H9 (cell line): Measurements from ENCODE around the gene VKORC1. TPM values are rescaled to one million over a fixed set of nuclear protein-coding genes. Genes with fewer than 3 reads are reported as not detected.
A peak's percentile ranks its signal among the peaks of the same experiment; 100 is the strongest.

Experiments
- DNase-seq: peaks from one replicate; pipeline ENCODE4 v3.0.0-alpha.2; 2017
- H2AFZ ChIP-seq: one replicate; pipeline ENCODE4 v1.6.1; 2013; ENCODE audit warnings: mild to moderate bottlenecking, low read length, control low read depth, moderate library complexity
- H2AK5ac ChIP-seq: 2 replicates; pipeline ENCODE4 v1.6.1; 2013; ENCODE audit warnings: low read length, control low read depth, mixed read lengths; ENCODE audit not compliant: insufficient read length
- H2BK120ac ChIP-seq: one replicate; pipeline ENCODE4 v1.6.1; 2013; ENCODE audit warnings: low read depth, mild to moderate bottlenecking, low read length, control low read depth, inconsistent platforms; ENCODE audit not compliant: poor library complexity, severe bottlenecking
- H2BK12ac ChIP-seq: 2 replicates; pipeline ENCODE4 v1.6.1; 2013; ENCODE audit warnings: low read length, control low read depth, mixed read lengths, low read depth; ENCODE audit not compliant: insufficient read length
- H2BK15ac ChIP-seq: 2 replicates; pipeline ENCODE4 v1.6.1; 2013; ENCODE audit warnings: low read depth, low read length, control low read depth
- H2BK20ac ChIP-seq: one replicate; pipeline ENCODE4 v1.6.1; 2013; ENCODE audit warnings: low read depth, mild to moderate bottlenecking, low read length, control low read depth, inconsistent platforms; ENCODE audit not compliant: poor library complexity, severe bottlenecking
- H2BK5ac ChIP-seq: 2 replicates; pipeline ENCODE4 v1.6.1; 2013; ENCODE audit warnings: low read length, control low read depth, mixed read lengths; ENCODE audit not compliant: insufficient read length
- H3K14ac ChIP-seq: 2 replicates; pipeline ENCODE4 v1.6.1; 2013; ENCODE audit warnings: low read length, control low read depth; ENCODE audit not compliant: insufficient read depth
- H3K18ac ChIP-seq: 2 replicates; pipeline ENCODE4 v1.6.1; 2013; ENCODE audit warnings: low read depth, mild to moderate bottlenecking, mixed read lengths, low read length, control low read depth; ENCODE audit not compliant: insufficient read length
- H3K23ac ChIP-seq: 2 replicates; pipeline ENCODE4 v1.6.1; 2013; ENCODE audit warnings: low read length, control low read depth, mixed read lengths, low read depth; ENCODE audit not compliant: insufficient read length
- H3K23me2 ChIP-seq: 2 replicates; pipeline ENCODE4 v1.6.1; 2013; ENCODE audit warnings: low read depth, mild to moderate bottlenecking, mixed read lengths, low read length, control low read depth; ENCODE audit not compliant: insufficient read length, poor library complexity, severe bottlenecking
- H3K27ac ChIP-seq: 2 replicates; pipeline ENCODE4 v1.5.1; 2013; ENCODE audit warnings: low read length, control low read depth, mixed read lengths, low read depth; ENCODE audit not compliant: insufficient read length
- H3K27me3 ChIP-seq: 2 replicates; pipeline ENCODE4 v1.6.1; 2013; ENCODE audit warnings: low read length, control low read depth, inconsistent platforms; ENCODE audit not compliant: insufficient read depth
- H3K4ac ChIP-seq: 2 replicates; pipeline ENCODE4 v1.6.1; 2013; ENCODE audit warnings: low read depth, mild to moderate bottlenecking, control low read depth, inconsistent platforms, low read length, moderate library complexity
- H3K4me1 ChIP-seq: 2 replicates; pipeline ENCODE4 v1.6.1; 2013; ENCODE audit warnings: low read length, control low read depth, inconsistent platforms; ENCODE audit not compliant: insufficient read depth
- H3K4me2 ChIP-seq: 2 replicates; pipeline ENCODE4 v1.6.1; 2013; ENCODE audit warnings: low read length, control low read depth, mixed read lengths; ENCODE audit not compliant: insufficient read length, insufficient read depth
- H3K56ac ChIP-seq: 2 replicates; pipeline ENCODE4 v1.6.1; 2013; ENCODE audit warnings: low read depth, mild to moderate bottlenecking, mixed read lengths, low read length, control low read depth; ENCODE audit not compliant: insufficient read length
- H3K79me1 ChIP-seq: 2 replicates; pipeline ENCODE4 v1.6.1; 2013; ENCODE audit warnings: low read depth, mild to moderate bottlenecking, moderate library complexity, low read length, control low read depth, inconsistent platforms; ENCODE audit not compliant: insufficient read depth, poor library complexity, severe bottlenecking
- H3K79me2 ChIP-seq: 2 replicates; pipeline ENCODE4 v1.6.1; 2013; ENCODE audit warnings: low read length, control low read depth, inconsistent platforms; ENCODE audit not compliant: insufficient read depth
- H3K9ac ChIP-seq: 2 replicates; pipeline ENCODE4 v1.6.1; 2013; ENCODE audit warnings: low read length, control low read depth, mixed read lengths; ENCODE audit not compliant: insufficient read length; ENCODE audit errors: extremely low read depth
- H3K9me3 ChIP-seq: one replicate; pipeline ENCODE4 v1.6.1; 2013; ENCODE audit warnings: low read depth, low read length, inconsistent platforms; ENCODE audit not compliant: control insufficient read depth
- H3T11ph ChIP-seq: one replicate; pipeline ENCODE4 v1.6.1; 2013; ENCODE audit warnings: mild to moderate bottlenecking, low read length, control low read depth, inconsistent platforms
- H4K20me1 ChIP-seq: one replicate; pipeline ENCODE4 v1.6.1; 2013; ENCODE audit not compliant: control insufficient read depth, insufficient read length, insufficient read depth
- H4K5ac ChIP-seq: 2 replicates; pipeline ENCODE4 v1.6.1; 2013; ENCODE audit warnings: low read depth, mild to moderate bottlenecking, mixed read lengths, low read length, control low read depth; ENCODE audit not compliant: insufficient read length
- H4K8ac ChIP-seq: replicated peaks from 2 replicates; pipeline ENCODE4 v1.6.1; 2013; ENCODE audit warnings: low read length, control low read depth, mixed read lengths, low read depth; ENCODE audit not compliant: insufficient read length
- H4K91ac ChIP-seq: 2 replicates; pipeline ENCODE4 v1.6.1; 2013; ENCODE audit warnings: low read depth, mild to moderate bottlenecking, moderate library complexity, mixed read lengths, low read length, control low read depth; ENCODE audit not compliant: insufficient read length
- H3K27ac Mint-ChIP-seq, 3 experiments: 2 replicates in 2 of 3; 3 replicates in 1 of 3; pipeline ENCODE4 v1.8.0; 2020 to 2021; ENCODE audit warnings: mixed read lengths in 3 of 3, mild to moderate bottlenecking in 1 of 3, moderate library complexity in 1 of 3
- H3K27me3 Mint-ChIP-seq: 2 replicates; pipeline ENCODE4 v1.8.0; 2021; ENCODE audit warnings: low read depth, mild to moderate bottlenecking, moderate library complexity, mixed read lengths
- H3K36me3 Mint-ChIP-seq, 3 experiments: 2 replicates in 2 of 3; 3 replicates in 1 of 3; pipeline ENCODE4 v1.8.0; 2020 to 2021; ENCODE audit warnings: low read depth in 3 of 3, mixed read lengths in 3 of 3; ENCODE audit not compliant: insufficient read depth in 1 of 3
- H3K4me1 Mint-ChIP-seq, 2 experiments: 2 replicates each; pipeline ENCODE4 v1.8.0; 2020; ENCODE audit warnings: mixed read lengths in 2 of 2
- H3K4me3 Mint-ChIP-seq, 2 experiments: 2 replicates in 1 of 2; 3 replicates in 1 of 2; pipeline ENCODE4 v1.8.0; 2020 to 2021; ENCODE audit warnings: mild to moderate bottlenecking in 2 of 2, mixed read lengths in 2 of 2, moderate library complexity in 1 of 2
- H3K9me3 Mint-ChIP-seq, 2 experiments: 2 replicates in 1 of 2; 3 replicates in 1 of 2; pipeline ENCODE4 v1.8.0; 2020; ENCODE audit warnings: mild to moderate bottlenecking in 2 of 2, mixed read lengths in 2 of 2, moderate library complexity in 1 of 2
- CTCF ChIP-seq: fragments of 200-600 bp; sonication (generic); conservative IDR thresholded peaks from 3 replicates; pipeline ENCODE4 v1.8.0; 2021; ENCODE audit warnings: antibody characterized with exemption, mild to moderate bottlenecking
- WGBS: extraction: QIAGEN DNeasy Blood & Tissue Kit; methylation state at CpG from one replicate; pipeline ENCODE4 v1.1.7; 2013; ENCODE audit warnings: missing lambda C conversion rate, low lambda C conversion rate, mixed read lengths; ENCODE audit not compliant: insufficient read length; ENCODE audit errors: extremely low coverage; 5-methylcytosine and 5-hydroxymethylcytosine counted together
- total RNA-seq: library from RNA; stranded (reverse); gene quantifications from 2 replicates; pipeline ENCODE4 v1.2.1, GENCODE V29; 2021

VKORC1 gene
- total RNA-seq, 1 experiment from 2014 or later = 93.9 TPM

DNA sequence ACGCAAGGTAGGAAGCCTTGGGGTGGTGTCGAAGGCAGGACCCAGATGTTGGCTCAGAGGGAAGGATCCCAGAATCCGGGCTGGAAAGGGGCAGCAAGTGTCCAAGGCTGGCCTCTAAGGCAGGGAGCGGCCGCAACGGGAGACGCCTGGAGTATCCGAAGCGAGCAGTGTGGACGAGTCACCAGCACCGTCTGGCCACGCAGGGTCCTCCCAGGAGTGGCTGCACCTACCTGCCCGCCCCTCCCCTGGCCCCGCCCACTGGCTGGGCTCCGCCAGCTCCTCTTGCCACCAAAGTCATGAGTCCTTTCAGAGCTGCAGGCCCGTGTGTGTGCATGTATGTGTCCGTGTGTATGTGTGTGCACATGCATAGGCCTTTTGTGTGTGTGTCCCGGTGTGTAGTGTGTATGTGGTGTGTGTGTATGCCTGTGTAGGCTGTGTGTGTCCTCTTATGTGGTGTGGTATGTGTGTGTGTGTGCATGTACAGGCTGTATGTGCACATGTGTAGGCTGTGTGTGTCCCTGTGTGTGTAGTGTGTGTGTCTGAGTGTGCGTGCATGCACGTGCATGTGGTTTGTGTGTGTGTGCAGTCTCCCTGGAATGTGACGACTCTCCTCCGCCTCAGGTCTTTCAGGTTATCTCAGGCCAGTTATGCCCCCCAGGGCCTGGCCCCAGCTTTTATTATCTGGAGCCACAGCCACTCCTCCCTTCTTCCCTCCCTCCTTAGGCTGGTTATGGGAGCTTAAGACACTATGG lies 41.1 kb upstream of the VKORC1 start, which contains the start of gene PRSS8:
TSS of gene PRSS8 (minus strand) at position 193 of the 752 bp plus-strand sequence. CDS start 229 bp downstream, outside the sequence.
- H4K20me1 ChIP-seq = no peaks in the 10 kb centered on the region
- peaks cover 5% of the 10 kb centered on the region for H3K23me2 ChIP-seq
- H2BK5ac ChIP-seq = no peak within 1 kb of the TSS
- no peak within 1 kb of the TSS for H2BK20ac ChIP-seq
- H3K18ac ChIP-seq = peak within 1 kb of the TSS; percentile 89
- H3K4me3 Mint-ChIP-seq = peak within 1 kb of the TSS; percentile 81 to 92
- no peak within 1 kb of the TSS for H3T11ph ChIP-seq
- TF ChIP-seq CTCF = no peak
- peak within 1 kb of the TSS; percentile 95 to 99 (median 97) for H3K27ac Mint-ChIP-seq
- H3K4ac ChIP-seq = no peak within 1 kb of the TSS; the same call in 1 of the 2 replicates
- H3K56ac ChIP-seq = no peak within 1 kb of the TSS
- no peaks in the 10 kb centered on the region for H3K27me3 Mint-ChIP-seq
- no peak within 1 kb of the TSS for H4K5ac ChIP-seq
- H3K9me3 ChIP-seq = no peaks in the 10 kb centered on the region
- no CpG with 5 or more reads among the region's 22 CpGs for WGBS
- H3K4me1 ChIP-seq = peaks cover 15% of the 10 kb centered on the region; the same call in 1 of the 2 replicates
- peaks cover 5% of the 10 kb centered on the region for H3K79me1 ChIP-seq
- H3K14ac ChIP-seq = 0 out of 2 replicates have a peak within 1 kb of the TSS, but pooled peaks have one; percentile 56
- no peak within 1 kb of the TSS for H2AK5ac ChIP-seq
- no peak within 1 kb of the TSS for H4K91ac ChIP-seq
- H3K23ac ChIP-seq = no peak within 1 kb of the TSS
- no peaks in the 10 kb centered on the region; a peak in 1 of 5 replicates for H3K9me3 Mint-ChIP-seq
- peak; percentile 75 for DNase-seq
- no peak within 1 kb of the TSS for H2BK12ac ChIP-seq
- H2AFZ ChIP-seq = no peak within 1 kb of the TSS
- peaks cover 54 to 67% of the 10 kb centered on the region in 2 experiments for H3K4me1 Mint-ChIP-seq
- peaks cover 24 to 30% (median 27%) of the 10 kb centered on the region in 3 experiments for H3K36me3 Mint-ChIP-seq
- H3K9ac ChIP-seq = peak within 1 kb of the TSS; percentile 81
- no peak within 1 kb of the TSS for H4K8ac ChIP-seq
- H3K27ac ChIP-seq = no peak within 1 kb of the TSS
- H2BK15ac ChIP-seq = no peak within 1 kb of the TSS; the same call in 1 of the 2 replicates
- H2BK120ac ChIP-seq = no peak within 1 kb of the TSS
- H3K27me3 ChIP-seq = no peaks in the 10 kb centered on the region
- peak within 1 kb of the TSS; percentile 38 for H3K4me2 ChIP-seq
- peaks cover 4% of the 10 kb centered on the region; the same call in 1 of the 2 replicates for H3K79me2 ChIP-seq
